K562 (cell line): ENCODE measurements around the gene CARD10.

Experiments used
- ATF6 ChIP-seq: sonication (generic); formaldehyde crosslinking; IDR thresholded peaks from 2 replicates; pipeline ENCODE4 v1.4.0; 2020; ENCODE audit warnings: mild to moderate bottlenecking, missing genetic modification reagents
- CTCF ChIP-seq, 3 experiments: IDR thresholded peaks in 2 of 3; conservative IDR thresholded peaks in 1 of 3; 2 replicates each; pipeline ENCODE4 v1.5.1; 2011 to 2012; ENCODE audit warnings: low read length in 3 of 3, mild to moderate bottlenecking in 3 of 3, control low read depth in 2 of 3, improper control_type of control experiment in 1 of 3, inconsistent platforms in 1 of 3, low read depth in 1 of 3, mixed read lengths in 1 of 3, moderate library complexity in 1 of 3; ENCODE audit not compliant: insufficient read depth in 2 of 3
- KAT8 ChIP-seq: fragments of 450-650 bp; IDR thresholded peaks from 2 replicates; pipeline ENCODE4 v1.6.1; 2016; ENCODE audit warnings: low read depth, mild to moderate bottlenecking
- SP1 ChIP-seq: sonication (generic); formaldehyde crosslinking; IDR thresholded peaks from 2 replicates; pipeline ENCODE4 v1.8.1; 2022; ENCODE audit warnings: mild to moderate bottlenecking, missing genetic modification reagents
- ZNF695 ChIP-seq: fragments of 450-650 bp; formaldehyde crosslinking; IDR thresholded peaks from 2 replicates; pipeline ENCODE4 v1.4.0; 2020; ENCODE audit warnings: mild to moderate bottlenecking, moderate library complexity

GRCh38 chr22:37470087-37470445 lies 49.1 kb downstream of the CARD10 start:
- TF ChIP-seq SP1 (CRISPR knock-in tag) = no peak
- TF ChIP-seq ZNF695 = no peak
- no peak for TF ChIP-seq CTCF (IDR thresholded peaks at IDR 0.05 in 2 of 3, conservative IDR thresholded peaks at IDR 0.05 in 1 of 3; ENCODE audit: insufficient read depth in 2 of 3, low read depth in 1 of 3, low read length in 3 of 3)
- TF ChIP-seq ATF6 (CRISPR knock-in tag) = no peak
- no peak for TF ChIP-seq KAT8
